Stimulated activated CD4-positive, alpha-beta T cell treated with anti-CD3 and anti-CD28 coated beads, Interleukin-1b, Interleukin-23, amount 100 ng/mL, for 48 hours (primary cell): ENCODE results near the gene RPL7A.
"Not testable (repeated sequence)": the region's sequence is repeated elsewhere in the genome, so short reads cannot be mapped to it uniquely, and the experiment has no call there.

Source experiments
- DNase-seq: peaks from one replicate; pipeline ENCODE4 v3.0.0-alpha.2; 2020

RPL7A gene

GRCh38 chr9:133347985-133348717 is at the start of gene RPL7A, which contains the start of gene MED22:
TSS of gene RPL7A (plus strand) at chr9:133348218. CDS start at chr9:133348244, 26 bp downstream.
TSS of gene MED22 (minus strand) at chr9:133348131. CDS start at chr9:133346662, 1,469 bp downstream.
- DNase-seq, result peak; percentile 94

GRCh38 chr9:133299996-133300395 is 48.0 kb upstream of the RPL7A start:
- not testable (repeated sequence) for DNase-seq

GRCh38 chr9:133301253-133302230 is 46.5 kb upstream of the RPL7A start:
- no peak for DNase-seq

- DNase-seq, result no peak
Measured at GRCh38 chr9:133303266-133304157, 44.5 kb upstream of the RPL7A start.

GRCh38 chr9:133304158-133304470 is 43.9 kb upstream of the RPL7A start:
- no peak for DNase-seq

- no peak for DNase-seq
Measured at GRCh38 chr9:133304477-133305377, 43.3 kb upstream of the RPL7A start.

- no peak for DNase-seq
Measured at GRCh38 chr9:133305731-133306130, 42.3 kb upstream of the RPL7A start.

- DNase-seq, result no peak
Measured at GRCh38 chr9:133306242-133307204, 41.5 kb upstream of the RPL7A start.

- no peak for DNase-seq
Measured at GRCh38 chr9:133307301-133307700, 40.7 kb upstream of the RPL7A start.

GRCh38 chr9:133309608-133310007 is 38.4 kb upstream of the RPL7A start:
- DNase-seq, result no peak

GRCh38 chr9:133315997-133316396 is 32.0 kb upstream of the RPL7A start:
- no peak for DNase-seq

GRCh38 chr9:133317551-133317950 is 30.5 kb upstream of the RPL7A start:
- not testable (repeated sequence) for DNase-seq

GRCh38 chr9:133320421-133320881 is 27.6 kb upstream of the RPL7A start:
- DNase-seq, result no peak

GRCh38 chr9:133321411-133321935 is 26.5 kb upstream of the RPL7A start:
- no peak for DNase-seq

GRCh38 chr9:133322701-133323100 is 25.3 kb upstream of the RPL7A start:
- DNase-seq, result no peak

- no peak for DNase-seq
Measured at GRCh38 chr9:133323211-133323610, 24.8 kb upstream of the RPL7A start.

GRCh38 chr9:133323991-133324703 is 23.9 kb upstream of the RPL7A start:
- DNase-seq, result no peak

- DNase-seq, result not testable (repeated sequence)
Measured at GRCh38 chr9:133327021-133327420, 21.0 kb upstream of the RPL7A start.

- no peak for DNase-seq
Measured at GRCh38 chr9:133327834-133328484, 20.1 kb upstream of the RPL7A start.
